ENCODE data around the gene TIGAR.

Gene TIGAR

GRCh38 chr12:4307593-4308333, 13.2 kb upstream of the TIGAR start:
- DNase-seq (ENCODE audit: low spot score) = peak; percentile 68

- DNase-seq (ENCODE audit: low spot score) = no peak
These were observed 12.6 kb upstream of the TIGAR start for GRCh38 chr12:4308334-4308950.

GRCh38 chr12:4311776-4312175, 9.2 kb upstream of the TIGAR start:
- no peak for DNase-seq (ENCODE audit: low spot score)

- DNase-seq (ENCODE audit: low spot score) = no peak
These were observed 8.8 kb upstream of the TIGAR start for GRCh38 chr12:4312251-4312650.

GRCh38 chr12:4320497-4320852, 538 bp upstream of the TIGAR start:
- DNase-seq (ENCODE audit: low spot score) = no peak

- no peak for DNase-seq (ENCODE audit: low spot score)
These were observed 1.7 kb downstream of the TIGAR start for GRCh38 chr12:4322726-4323125.

GRCh38 chr12:4323396-4323795, 2.4 kb downstream of the TIGAR start:
- no peak for DNase-seq (ENCODE audit: low spot score)

- DNase-seq (ENCODE audit: low spot score) = no peak
These were observed 3.4 kb downstream of the TIGAR start for GRCh38 chr12:4324366-4324765.

GRCh38 chr12:4325966-4326365, 5.0 kb downstream of the TIGAR start:
- DNase-seq (ENCODE audit: low spot score) = no peak

GRCh38 chr12:4327293-4327692, 6.3 kb downstream of the TIGAR start:
- no peak for DNase-seq (ENCODE audit: low spot score)

- no peak for DNase-seq (ENCODE audit: low spot score)
These were observed 9.2 kb downstream of the TIGAR start for GRCh38 chr12:4330203-4330602.

GRCh38 chr12:4331221-4331620, 10.2 kb downstream of the TIGAR start:
- no peak for DNase-seq (ENCODE audit: low spot score)

- no peak for DNase-seq (ENCODE audit: low spot score)
These were observed 10.8 kb downstream of the TIGAR start for GRCh38 chr12:4331842-4332241.

- no peak for DNase-seq (ENCODE audit: low spot score)
These were observed 25.9 kb downstream of the TIGAR start for GRCh38 chr12:4346931-4347330.

- no peak for DNase-seq (ENCODE audit: low spot score)
These were observed 32.8 kb downstream of the TIGAR start for GRCh38 chr12:4353785-4354208.

- no peak for DNase-seq (ENCODE audit: low spot score)
These were observed 34.4 kb downstream of the TIGAR start for GRCh38 chr12:4355156-4356040.

GRCh38 chr12:4356041-4356327, 35.0 kb downstream of the TIGAR start:
- no peak for DNase-seq (ENCODE audit: low spot score)

GRCh38 chr12:4366090-4366489, 45.1 kb downstream of the TIGAR start:
- DNase-seq (ENCODE audit: low spot score) = no peak

- DNase-seq (ENCODE audit: low spot score) = no peak
These were observed 48.5 kb downstream of the TIGAR start for GRCh38 chr12:4369548-4369947.

GRCh38 chr12:4370265-4370664, 49.3 kb downstream of the TIGAR start:
- no peak for DNase-seq (ENCODE audit: low spot score)

GRCh38 chr12:4372653-4373052, 51.6 kb downstream of the TIGAR start:
- no peak for DNase-seq (ENCODE audit: low spot score)

GRCh38 chr12:4375449-4375848, 54.4 kb downstream of the TIGAR start:
- no peak for DNase-seq (ENCODE audit: low spot score)

GRCh38 chr12:4378772-4379171, 57.8 kb downstream of the TIGAR start:
- no peak for DNase-seq (ENCODE audit: low spot score)
